Chondrocyte (in vitro differentiated cells): ENCODE data around the gene FUT4. TPM values are rescaled to one million over a fixed set of nuclear protein-coding genes. Genes with fewer than 3 reads are reported as not detected.
"Not testable (repeated sequence)": the region's sequence is repeated elsewhere in the genome, so short reads cannot be mapped to it uniquely, and the experiment has no call there.

ENCODE experiments used
- DNase-seq: peaks from one replicate; pipeline ENCODE4 v3.0.0; 2021; ENCODE audit warnings: mixed read lengths, low spot score
- H3K27ac Mint-ChIP-seq: one replicate; pipeline ENCODE4 v1.8.0; 2021; ENCODE audit warnings: mild to moderate bottlenecking, moderate library complexity, mixed read lengths; ENCODE audit not compliant: unreplicated experiment
- H3K27me3 Mint-ChIP-seq: 2 replicates; pipeline ENCODE4 v1.8.0; 2021; ENCODE audit warnings: low read depth, mixed read lengths
- H3K36me3 Mint-ChIP-seq: 2 replicates; pipeline ENCODE4 v1.8.0; 2021; ENCODE audit warnings: low read depth, mixed read lengths
- H3K4me1 Mint-ChIP-seq: 2 replicates; pipeline ENCODE4 v1.8.0; 2021; ENCODE audit warnings: low read depth, mild to moderate bottlenecking, mixed read lengths
- H3K4me3 Mint-ChIP-seq: one replicate; pipeline ENCODE4 v1.8.0; 2021; ENCODE audit warnings: mild to moderate bottlenecking, moderate library complexity, mixed read lengths; ENCODE audit not compliant: unreplicated experiment
- H3K9me3 Mint-ChIP-seq: 2 replicates; pipeline ENCODE4 v1.8.0; 2021; ENCODE audit warnings: low read depth, mixed read lengths
- total RNA-seq: library from RNA; stranded (reverse); gene quantifications from 3 replicates; pipeline ENCODE4 v1.2.1, GENCODE V29; 2021
- TF ChIP-seq, protein P1 (sequence below): fragments of 200-600 bp; sonication (generic); IDR thresholded peaks from 2 replicates; pipeline ENCODE4 v1.5.0; 2021; ENCODE audit warnings: antibody characterized with exemption, mild to moderate bottlenecking, moderate library complexity

Gene FUT4
- total RNA-seq, 1 donor from 2014 or later, result 7.7 TPM

DNA sequence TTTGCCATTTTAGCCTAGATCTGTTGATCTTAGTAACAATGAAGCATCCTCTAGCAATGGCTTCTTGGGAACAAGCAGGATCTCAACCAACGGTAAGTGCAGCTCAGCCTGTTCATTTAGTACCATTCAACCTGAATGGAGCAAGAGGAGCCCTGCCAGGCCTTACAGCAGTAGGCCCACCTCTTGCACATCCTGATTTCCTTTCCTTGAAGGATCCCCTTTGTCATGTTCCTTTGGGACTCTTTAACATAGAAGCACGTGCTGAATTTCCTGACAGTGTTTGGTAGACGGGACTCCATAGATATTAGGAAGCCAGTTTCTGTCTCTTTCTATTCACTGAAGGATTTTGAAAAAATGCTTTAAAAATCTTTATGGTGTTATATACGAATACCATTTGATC, 25.0 kb downstream of the FUT4 start:
- Mint-ChIP-seq H3K4me3 (no peak overlapping the region), H3K4me1 (peaks cover 7% of the 10 kb centered on the region), H3K27ac (no peak overlapping the region), H3K27me3 (no peaks in the 10 kb centered on the region), H3K9me3 (no peaks in the 10 kb centered on the region), H3K36me3 (peaks cover 1% of the 10 kb centered on the region)
- DNase-seq, result no peak
- TF ChIP-seq, protein P1, sequence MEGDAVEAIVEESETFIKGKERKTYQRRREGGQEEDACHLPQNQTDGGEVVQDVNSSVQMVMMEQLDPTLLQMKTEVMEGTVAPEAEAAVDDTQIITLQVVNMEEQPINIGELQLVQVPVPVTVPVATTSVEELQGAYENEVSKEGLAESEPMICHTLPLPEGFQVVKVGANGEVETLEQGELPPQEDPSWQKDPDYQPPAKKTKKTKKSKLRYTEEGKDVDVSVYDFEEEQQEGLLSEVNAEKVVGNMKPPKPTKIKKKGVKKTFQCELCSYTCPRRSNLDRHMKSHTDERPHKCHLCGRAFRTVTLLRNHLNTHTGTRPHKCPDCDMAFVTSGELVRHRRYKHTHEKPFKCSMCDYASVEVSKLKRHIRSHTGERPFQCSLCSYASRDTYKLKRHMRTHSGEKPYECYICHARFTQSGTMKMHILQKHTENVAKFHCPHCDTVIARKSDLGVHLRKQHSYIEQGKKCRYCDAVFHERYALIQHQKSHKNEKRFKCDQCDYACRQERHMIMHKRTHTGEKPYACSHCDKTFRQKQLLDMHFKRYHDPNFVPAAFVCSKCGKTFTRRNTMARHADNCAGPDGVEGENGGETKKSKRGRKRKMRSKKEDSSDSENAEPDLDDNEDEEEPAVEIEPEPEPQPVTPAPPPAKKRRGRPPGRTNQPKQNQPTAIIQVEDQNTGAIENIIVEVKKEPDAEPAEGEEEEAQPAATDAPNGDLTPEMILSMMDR, result no peak

DNA sequence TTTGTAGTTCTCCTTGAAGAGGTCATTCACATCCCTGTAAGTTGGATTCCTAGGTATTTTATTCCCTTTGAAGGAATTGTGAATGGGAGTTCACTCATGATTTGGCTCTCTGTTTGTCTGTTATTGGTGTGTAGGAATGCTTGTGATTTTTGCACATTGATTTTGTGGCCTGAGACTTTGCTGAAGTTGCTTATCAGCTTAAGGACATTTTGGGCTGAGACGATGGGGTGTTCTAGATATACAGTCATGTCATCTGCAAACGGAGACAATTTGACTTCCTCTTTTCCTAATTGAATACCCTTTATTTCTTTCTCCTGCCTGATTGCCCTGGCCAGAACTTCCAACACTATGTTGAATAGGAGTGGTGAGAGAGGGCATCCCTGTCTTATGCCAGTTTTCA, 29.3 kb downstream of the FUT4 start:
- H3K36me3 Mint-ChIP-seq, DNase-seq, H3K27me3 Mint-ChIP-seq, H3K9me3 Mint-ChIP-seq, H3K27ac Mint-ChIP-seq, H3K4me3 Mint-ChIP-seq: not testable (repeated sequence)
- H3K4me1 Mint-ChIP-seq, result peaks cover 20% of the 10 kb centered on the region

DNA sequence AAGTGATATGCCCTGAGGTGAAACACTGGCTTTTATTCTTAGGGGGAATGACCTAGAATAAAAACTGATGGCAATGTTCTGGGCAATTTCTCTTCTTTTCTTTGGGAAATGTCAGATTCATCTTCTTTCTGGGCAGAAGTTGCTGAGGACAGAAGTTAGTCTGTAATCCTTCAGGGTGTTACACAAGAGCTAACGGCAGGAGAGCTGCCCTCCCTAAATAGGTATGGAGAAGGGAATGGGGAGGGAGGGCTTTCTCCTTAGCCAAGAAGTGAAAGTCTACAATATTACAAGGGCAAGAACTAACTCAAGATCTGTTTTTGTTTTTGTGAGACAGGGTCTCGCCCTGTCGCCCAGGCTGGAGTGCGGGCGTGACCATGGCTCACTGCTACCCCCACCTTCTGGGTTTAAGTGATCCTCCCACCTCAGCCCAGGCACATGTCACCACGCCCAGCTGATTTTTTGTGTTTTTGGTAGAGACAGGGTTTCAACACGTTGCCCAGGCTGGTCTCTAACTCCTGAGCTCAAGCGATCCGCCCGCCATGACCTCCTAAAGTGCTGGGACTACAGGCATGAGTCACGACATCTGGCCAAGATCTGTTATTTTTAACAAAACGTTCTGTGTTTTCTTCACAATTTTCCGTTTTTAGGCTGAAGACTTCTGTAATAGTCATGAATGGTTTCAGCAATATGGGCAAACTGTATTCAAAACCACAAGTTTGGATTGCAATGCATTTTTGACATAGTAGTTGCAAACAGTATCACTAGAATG, 30.7 kb downstream of the FUT4 start:
- Mint-ChIP-seq H3K27ac (peak overlapping the region; percentile 91), H3K4me3 (peak overlapping the region; percentile 57), H3K36me3 (peaks cover 3% of the 10 kb centered on the region), H3K4me1 (peaks cover 25% of the 10 kb centered on the region), H3K9me3 (no peaks in the 10 kb centered on the region), H3K27me3 (no peaks in the 10 kb centered on the region)
- TF ChIP-seq, protein P1, result no peak
- DNase-seq, result no peak

DNA sequence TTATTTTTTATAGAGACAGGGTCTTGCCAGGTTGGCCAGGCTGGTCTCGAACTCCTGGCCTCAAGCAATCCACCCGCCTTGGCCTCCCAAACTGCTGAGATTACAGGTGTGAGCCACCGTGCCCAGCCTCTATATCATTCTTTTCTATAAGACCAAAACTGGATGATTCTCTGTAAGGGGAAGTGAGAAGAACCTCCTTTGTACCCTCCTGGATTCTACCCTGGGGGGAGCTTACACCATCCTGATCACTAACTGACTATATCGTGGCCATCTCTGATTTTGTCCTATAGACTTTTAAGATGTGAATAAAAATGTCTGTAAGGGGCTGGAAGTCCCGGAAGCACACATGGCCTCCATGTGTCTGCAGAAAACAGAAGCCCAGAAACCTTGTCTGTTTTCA, 32.6 kb downstream of the FUT4 start:
- Mint-ChIP-seq H3K36me3 (peaks cover 6% of the 10 kb centered on the region), H3K27ac (no peak overlapping the region), H3K4me3 (no peak overlapping the region), H3K9me3 (no peaks in the 10 kb centered on the region), H3K4me1 (peaks cover 25% of the 10 kb centered on the region), H3K27me3 (no peaks in the 10 kb centered on the region)
- TF ChIP-seq, protein P1, result no peak
- no peak for DNase-seq

DNA sequence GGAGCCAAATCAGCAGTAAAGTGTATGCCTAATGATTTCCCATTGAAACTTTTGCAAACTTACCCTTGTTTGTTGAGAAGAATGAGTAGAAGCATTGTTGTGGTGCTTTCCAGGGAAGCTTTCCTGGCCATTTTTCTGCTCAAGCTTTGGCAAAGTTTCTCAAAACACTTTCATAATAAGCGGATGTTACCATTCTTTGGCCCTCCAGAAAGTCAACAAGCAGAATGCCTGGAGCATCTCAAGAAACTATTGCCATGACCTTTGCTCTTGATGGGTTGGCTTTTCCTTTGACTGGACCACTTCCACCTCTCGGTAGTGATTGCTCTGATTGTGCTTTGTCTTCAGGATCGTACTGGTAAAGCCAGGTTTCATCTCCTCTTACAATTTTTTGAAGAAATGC, 34.1 kb downstream of the FUT4 start:
- H3K27ac Mint-ChIP-seq, result no peak overlapping the region
- no peak overlapping the region for H3K4me3 Mint-ChIP-seq
- no peak for DNase-seq
- H3K36me3 Mint-ChIP-seq, result peaks cover 4% of the 10 kb centered on the region
- no peaks in the 10 kb centered on the region for H3K27me3 Mint-ChIP-seq
- H3K4me1 Mint-ChIP-seq, result peaks cover 25% of the 10 kb centered on the region
- TF ChIP-seq, protein P1, result no peak
- no peaks in the 10 kb centered on the region for H3K9me3 Mint-ChIP-seq

DNA sequence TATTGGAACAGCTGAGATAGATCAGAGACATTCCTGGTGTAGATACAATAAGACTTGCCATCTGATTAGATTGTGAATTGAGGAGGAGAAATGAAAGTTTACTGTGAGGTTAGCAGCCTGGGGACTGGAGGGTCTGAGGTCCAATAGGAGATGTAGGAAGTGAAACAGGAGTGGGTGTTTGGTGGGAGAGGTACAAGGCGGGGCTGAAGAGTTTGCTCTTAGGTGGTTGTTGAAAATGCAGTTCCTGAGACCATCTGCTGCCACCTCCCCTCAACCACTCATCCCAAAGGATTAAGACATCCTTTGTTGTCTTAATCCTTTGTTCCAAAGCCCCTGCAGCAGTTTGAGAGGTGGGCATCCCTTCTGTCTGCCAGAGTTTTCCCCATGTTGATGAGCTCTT, 38.2 kb downstream of the FUT4 start:
- H3K9me3 Mint-ChIP-seq, result no peaks in the 10 kb centered on the region
- H3K27ac Mint-ChIP-seq, result no peak overlapping the region
- H3K27me3 Mint-ChIP-seq, result no peaks in the 10 kb centered on the region
- no peak for DNase-seq
- H3K36me3 Mint-ChIP-seq, result peaks cover 4% of the 10 kb centered on the region
- H3K4me3 Mint-ChIP-seq, result no peak overlapping the region
- TF ChIP-seq, protein P1, result no peak
- H3K4me1 Mint-ChIP-seq, result peaks cover 5% of the 10 kb centered on the region
